ENCODE results near the gene MAP2K5.

GRCh38 chr15:67521029-67521782, 21.3 kb upstream of the MAP2K5 start, which contains the start of gene C15orf61:
- TF ChIP-seq CTCF (IDR thresholded peaks at IDR 0.05): no peak
- TF ChIP-seq EP300 (IDR thresholded peaks at IDR 0.05): no peak
- no peak for TF ChIP-seq POLR2A (IDR thresholded peaks at IDR 0.05)
